Activated CD8-positive, alpha-beta memory T cell treated with anti-CD3 and anti-CD28 coated beads, Interleukin-2, amount 50 U/mL, for 4 hours (primary cell): Measurements from ENCODE around the gene SPRR1A.
"Not testable (repeated sequence)": the region's sequence is repeated elsewhere in the genome, so short reads cannot be mapped to it uniquely, and the experiment has no call there.

Source experiments
- DNase-seq: peaks from one replicate; pipeline ENCODE4 v3.0.0-alpha.2; 2020

SPRR1A gene

DNA sequence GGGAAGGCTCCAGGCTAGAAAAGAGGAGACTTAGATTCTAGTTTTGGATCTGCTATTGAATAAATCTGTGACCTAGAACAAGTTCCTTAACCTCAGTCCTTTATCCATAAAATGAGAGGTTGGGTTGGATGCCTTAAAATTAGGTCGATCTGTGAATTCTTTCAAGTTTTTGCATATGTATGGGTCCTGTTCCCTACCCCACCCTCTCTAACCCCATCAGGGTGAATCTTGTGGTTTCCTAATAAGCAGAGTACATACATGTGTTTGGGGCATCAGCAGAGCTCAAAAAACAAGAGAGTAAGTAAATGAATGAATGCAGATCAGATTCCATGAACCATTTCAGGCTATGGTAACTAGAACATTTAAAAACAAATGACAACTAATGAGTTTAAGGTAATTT lies 7.2 kb upstream of the SPRR1A start:
- DNase-seq = no peak

DNA sequence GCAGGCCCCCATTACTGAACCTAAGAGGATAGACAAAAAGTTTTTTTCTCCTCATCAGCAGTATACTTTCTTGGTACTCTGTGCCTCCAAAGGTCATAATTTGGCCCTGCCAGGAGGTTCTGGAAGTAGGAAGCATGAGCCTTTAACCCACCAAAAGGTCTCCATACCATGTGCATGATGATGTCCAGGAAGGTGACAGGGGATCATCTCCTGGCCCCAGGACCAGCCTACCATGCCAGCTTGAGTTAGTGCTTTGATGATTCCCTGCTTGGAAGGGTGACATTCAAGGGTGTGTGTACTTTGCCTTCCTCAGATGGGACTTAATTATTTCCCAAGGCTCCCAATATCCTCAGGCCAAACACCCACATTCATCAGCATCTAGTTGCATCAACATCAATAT lies 6.3 kb upstream of the SPRR1A start:
- DNase-seq = no peak

DNA sequence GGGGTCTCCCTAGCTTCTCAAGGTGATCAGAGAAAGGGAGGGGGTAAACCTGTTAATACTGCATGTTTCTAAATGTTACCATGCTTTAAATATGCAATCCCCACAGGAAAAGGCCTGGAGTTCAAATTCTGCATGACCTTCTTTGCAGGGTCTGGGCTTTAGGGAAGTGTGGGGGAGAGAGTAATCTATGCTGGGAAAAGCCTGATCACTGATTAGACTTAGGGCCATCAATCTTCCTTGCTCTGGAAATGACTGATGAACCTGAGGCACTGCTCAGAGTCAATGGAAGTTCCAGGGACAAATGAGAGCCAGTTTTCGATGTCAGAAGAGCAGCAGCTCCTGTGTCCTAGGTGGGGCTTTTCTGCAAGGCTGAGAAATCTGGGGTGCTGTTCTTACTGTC lies 3.2 kb upstream of the SPRR1A start:
- DNase-seq = no peak

DNA sequence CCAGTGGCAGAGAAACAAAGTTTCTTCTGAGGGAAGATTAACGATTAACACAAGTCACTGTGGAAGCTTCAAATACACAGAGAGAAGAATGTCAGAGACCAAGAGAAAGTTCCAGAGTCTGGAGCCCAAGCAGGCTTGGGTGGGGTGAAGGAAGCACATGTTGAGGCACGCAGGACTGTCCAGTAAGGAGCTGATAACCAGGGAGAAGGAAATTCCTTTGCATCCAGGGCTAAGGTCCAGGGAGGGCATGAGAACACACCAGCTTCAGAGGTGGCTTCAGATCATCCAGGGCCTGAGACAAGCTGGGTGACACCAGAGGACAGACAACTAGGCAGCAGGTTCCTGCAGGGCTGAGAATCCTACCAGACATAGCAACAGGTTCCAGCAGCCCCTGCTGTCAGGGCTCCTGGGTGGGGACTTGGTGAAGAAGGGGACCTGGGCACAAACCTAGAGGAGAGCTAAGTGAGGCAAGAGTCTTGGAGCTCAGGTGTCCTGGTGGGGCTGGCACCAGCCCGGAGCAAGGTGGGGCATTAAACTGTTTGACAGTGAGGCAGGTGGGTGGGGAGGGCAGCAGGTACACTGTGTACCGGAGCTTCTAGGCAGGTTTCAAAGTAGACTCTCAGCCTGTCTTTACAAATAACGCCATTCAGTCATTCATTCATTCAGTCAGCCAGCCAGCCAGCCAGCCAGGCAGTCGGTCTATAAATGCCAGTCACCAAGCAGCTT lies 2.6 kb upstream of the SPRR1A start:
- DNase-seq = no peak

DNA sequence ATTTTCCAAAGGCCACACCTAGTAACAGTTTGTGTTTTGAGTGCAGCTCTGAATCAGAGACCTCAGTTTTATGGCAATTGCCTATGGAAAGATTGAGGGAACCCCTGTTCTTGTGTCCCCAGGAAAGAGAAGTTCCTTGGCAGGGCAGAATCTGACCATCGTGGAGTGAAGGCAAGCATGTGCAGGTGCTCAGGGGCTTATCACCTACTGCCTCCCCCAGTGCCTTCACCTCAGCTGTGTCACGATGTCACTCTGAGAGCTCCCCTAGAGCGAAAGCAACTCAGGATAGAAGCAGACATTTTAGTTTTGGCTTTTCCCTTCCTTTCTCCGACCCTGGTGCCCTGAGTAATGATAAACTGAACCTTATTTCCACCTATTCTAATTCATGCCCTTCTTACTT lies 1.8 kb upstream of the SPRR1A start:
- DNase-seq = no peak

DNA sequence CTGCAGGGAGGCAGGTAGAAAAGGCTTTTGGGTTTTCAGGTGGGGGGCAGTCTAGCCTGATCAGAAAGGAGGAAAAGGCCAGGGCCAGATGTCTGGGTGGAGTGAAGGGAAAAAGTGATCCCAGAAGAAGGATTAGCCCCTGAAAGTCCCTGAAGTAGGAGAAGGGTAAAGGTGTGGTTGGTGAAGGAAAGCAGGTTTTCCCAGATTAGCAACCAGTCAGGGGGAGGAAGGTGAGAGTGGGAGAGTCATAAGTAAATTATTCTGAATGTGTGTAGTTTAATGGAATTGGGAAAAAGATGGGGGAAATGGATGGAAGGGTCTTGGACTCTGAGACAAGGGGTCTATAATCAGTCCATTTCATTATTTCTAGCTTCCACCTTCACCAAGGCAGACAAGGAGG lies 647 bp upstream of the SPRR1A start:
- DNase-seq = no peak

GRCh38 chr1:152986578-152986977 lies 2.7 kb downstream of the SPRR1A start:
- DNase-seq = no peak

DNA sequence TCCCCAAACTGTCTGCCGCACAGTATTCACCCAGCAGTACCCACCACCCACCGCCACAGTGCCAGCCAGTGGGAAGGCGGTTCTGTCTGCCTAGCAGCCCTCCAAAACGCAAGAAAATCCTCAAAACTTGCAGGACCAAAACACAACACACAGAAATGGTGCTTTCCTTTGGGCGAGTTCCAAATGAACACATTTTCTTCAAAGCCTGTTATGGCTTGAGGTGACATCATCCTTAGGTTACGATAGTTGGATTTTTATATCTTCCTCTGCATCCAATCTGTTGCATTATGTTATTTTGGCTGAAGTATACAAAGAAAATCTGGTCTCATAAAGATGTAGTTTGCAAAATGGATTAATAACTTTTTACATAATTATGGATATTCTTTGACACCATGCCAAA lies 9.3 kb downstream of the SPRR1A start:
- DNase-seq = no peak

DNA sequence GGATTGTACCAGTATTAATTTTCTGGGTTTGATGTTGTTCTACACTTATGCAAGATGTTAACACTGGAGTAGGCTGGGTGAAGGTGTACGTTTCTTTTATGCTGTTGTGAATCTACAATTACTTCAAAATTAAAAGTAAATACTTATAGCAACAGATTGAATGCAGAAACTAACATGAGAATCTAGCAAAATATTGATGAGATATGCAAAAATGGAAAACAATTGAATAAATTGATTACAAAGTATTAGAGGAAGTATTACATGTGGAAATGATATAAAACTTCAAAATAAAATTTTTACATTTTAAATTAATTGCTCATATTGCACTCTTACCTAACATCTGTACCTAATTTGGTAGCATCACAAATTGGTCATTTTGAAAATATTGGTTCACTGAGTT lies 12.0 kb downstream of the SPRR1A start:
- no peak for DNase-seq

DNA sequence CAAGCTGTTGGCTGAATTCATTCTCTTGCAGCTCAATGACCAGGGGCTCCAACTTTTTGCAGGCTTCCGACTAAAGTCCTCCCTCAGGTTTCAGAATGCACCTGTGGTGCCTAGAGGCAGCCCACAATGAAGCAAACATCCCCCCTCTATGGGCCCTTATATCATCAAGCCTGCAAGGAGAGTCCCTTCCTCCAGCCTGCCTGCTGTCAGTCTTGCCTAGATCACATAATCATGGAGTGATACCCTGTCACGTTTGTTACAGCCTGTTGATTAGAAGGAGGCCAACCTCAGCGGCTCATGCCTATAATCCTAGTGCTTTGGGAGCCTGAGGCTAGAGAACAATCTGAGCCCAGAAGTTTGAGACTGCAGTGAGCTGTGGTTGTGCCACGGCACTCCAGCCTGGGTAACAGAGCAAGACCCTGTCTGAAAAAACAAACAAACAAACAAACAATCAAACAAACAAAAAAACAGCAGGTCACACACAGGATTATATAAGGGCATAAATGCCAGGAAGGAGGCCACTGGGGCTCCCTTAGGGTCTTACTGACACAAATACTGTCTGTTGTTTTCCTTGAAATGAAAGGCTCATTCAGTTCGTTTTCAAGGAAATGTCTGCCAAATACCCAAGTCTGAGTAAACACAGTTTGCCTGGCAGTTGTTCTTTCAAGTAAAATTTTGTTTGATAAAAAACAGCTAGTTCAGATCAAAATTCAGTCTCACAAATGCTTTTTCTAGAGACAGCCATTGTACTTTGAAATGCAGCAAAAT lies 12.9 kb downstream of the SPRR1A start:
- no peak for DNase-seq

DNA sequence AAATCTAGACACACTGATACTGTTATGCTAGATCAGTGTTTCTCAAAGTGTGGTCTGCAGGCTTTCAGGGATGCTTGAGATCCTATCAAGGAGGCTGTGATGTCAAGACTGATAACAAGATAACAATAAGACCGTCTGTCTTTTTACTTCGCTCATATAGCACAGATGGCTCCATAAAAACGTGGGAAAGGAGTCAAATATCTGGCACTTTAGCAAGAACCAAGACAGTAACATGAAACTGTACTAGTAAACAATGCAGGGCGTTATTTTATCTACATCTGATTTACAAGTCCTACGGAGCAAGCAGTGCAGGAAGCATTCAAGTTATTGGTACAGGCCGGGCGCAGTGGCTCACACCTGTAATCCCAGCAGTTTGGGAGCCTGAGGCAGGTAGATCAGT lies 14.0 kb downstream of the SPRR1A start:
- no peak for DNase-seq

DNA sequence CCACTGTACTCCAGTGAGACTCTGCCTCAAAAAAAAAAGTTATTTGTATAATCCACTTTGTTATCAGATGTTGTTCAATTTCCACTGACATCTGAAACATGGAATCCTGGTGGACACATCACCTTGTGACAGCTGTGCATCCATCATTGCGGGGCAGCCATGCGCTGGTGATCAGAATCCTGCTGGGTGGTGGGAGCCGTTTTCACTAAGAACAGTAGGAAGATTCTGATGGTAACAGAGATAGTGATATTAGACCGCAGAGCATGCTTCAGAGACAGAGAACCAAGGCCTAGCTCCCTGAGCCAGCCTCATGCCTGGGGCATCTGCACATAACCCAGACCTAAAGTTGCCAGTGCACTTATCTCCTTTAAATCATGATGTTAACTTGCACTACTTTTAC lies 14.6 kb downstream of the SPRR1A start:
- DNase-seq = no peak

- no peak for DNase-seq
These were observed 15.9 kb downstream of the SPRR1A start for GRCh38 chr1:152999818-153000217.

DNA sequence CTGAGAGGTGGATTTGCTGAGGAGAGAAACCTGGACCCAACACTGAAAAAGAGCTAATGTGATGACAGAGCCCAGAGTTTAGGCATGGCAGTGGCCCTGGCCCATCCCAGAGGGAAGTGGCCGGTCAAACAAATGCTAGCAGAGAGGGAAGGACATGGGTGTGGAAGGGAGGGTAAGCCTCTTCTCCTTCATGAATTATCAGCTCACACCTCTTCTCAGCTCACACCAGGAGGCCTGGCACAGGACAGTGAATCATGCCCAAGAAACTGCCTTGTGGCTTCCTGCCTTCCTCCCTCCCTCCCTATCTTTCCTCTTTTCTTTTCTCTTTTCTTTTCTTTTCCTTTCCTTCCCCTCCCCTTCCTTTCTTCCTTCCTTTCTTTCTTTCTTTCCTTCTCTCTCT lies 16.4 kb downstream of the SPRR1A start:
- DNase-seq = no peak

- DNase-seq = no peak
These were observed 17.5 kb downstream of the SPRR1A start, which contains the start of gene SPRR3 for GRCh38 chr1:153001382-153001781. TSS of gene SPRR3 (plus strand) at chr1:153001749. CDS start at chr1:153003021, 1,272 bp downstream.

DNA sequence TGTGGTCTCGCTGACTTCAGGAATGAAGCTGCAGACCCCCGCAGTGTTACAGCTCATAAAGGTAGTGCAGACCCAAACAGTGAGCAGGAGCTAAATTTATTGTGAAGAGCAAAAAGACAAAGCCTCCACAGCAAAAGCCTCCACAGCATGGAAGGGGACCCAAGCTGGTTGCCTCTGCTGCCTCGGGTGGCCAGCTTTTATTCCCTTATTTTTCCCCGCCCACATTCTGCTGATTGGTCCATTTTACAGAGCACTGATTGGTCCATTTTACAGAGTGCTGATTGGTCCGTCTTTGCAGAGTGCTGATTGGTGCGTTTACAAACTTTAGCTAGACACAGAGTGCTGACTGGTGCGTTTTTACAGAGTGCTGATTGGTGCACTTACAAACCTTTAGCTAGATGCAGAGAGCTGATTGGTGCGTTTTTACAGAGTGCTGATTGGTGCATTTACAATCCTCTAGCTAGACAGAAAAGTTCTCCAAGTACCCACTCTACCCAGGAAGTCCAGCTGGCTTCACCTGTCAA lies 27.4 kb downstream of the SPRR1A start:
- not testable (repeated sequence) for DNase-seq

GRCh38 chr1:153021829-153022228 lies 37.9 kb downstream of the SPRR1A start:
- DNase-seq = not testable (repeated sequence)

- not testable (repeated sequence) for DNase-seq
These were observed 38.5 kb downstream of the SPRR1A start for GRCh38 chr1:153022340-153022739.

GRCh38 chr1:153023109-153023508 lies 39.2 kb downstream of the SPRR1A start:
- no peak for DNase-seq

DNA sequence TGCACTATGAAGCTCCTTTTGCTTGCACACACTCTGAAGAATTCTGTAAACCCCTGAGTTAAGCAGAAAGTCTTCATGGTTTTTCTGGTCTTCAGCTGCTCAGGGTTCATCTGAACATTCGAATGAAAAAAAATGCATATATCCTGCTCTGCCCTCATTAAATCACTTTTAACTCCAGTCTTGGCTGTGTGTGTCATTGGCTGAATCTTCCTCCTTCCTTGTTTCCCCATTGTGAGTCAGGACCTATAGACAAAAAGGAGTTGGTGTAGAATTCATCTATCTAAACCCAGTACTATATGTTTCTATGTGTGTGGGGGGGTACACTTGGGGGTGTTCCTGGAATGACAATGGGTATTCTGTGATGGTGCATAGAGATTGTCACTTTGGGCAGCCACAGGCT lies 40.5 kb downstream of the SPRR1A start:
- no peak for DNase-seq

DNA sequence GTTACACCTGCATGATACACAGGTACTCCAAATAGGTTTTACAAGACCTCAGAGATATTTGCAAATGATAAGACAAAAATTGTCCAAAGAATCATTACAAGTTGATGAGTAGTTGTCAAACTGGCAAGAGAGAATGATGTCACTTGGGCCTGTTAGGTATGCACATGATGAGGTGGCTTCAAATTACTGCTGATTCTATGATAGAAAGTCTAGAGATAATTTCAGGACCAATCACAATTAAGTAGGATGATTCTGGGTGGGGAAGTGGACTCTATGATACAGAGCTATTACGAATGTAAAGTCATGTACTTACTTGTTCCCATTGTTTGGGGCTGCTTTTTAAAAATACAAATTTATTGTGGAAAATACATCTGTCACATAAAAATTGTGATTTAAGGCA lies 41.9 kb downstream of the SPRR1A start:
- DNase-seq = no peak

GRCh38 chr1:153028766-153029165 lies 44.9 kb downstream of the SPRR1A start:
- no peak for DNase-seq

GRCh38 chr1:153030895-153031294 lies 47.0 kb downstream of the SPRR1A start, which contains the start of gene SPRR1B:
TSS of gene SPRR1B (plus strand) at chr1:153031203. CDS start at chr1:153032346, 1,143 bp downstream.
- no peak for DNase-seq

- no peak for DNase-seq
These were observed 48.2 kb downstream of the SPRR1A start for GRCh38 chr1:153032073-153032472.
